HG03439 (cell line): ENCODE measurements around the gene PTPRN2.

Experiments used
- ATAC-seq: cut with Tn5 transposase; IDR thresholded peaks from one replicate; pipeline ENCODE4 v1.9.1; 2021; ENCODE audit warnings: mild to moderate bottlenecking, moderate library complexity; ENCODE audit not compliant: unreplicated experiment

Gene PTPRN2

DNA sequence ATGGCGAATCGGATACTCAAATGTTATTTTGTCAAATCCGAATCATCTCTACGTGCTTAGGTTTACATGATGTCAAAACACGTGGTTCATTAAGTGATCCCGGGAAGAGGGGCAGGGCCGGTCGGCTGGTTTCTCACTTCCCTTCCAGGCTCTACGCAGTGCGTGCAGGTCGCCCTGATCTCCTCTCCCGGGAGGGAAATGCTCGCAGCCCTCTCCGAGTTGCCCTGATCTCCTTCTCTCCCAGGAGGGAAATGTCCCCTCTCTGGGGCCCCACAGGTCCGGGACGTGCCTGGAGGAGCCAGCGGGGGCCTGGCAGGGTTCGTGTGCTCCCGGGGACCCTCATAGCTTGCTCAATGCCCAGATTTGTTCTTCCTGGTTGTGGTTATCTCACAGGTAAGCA, 1048.1 kb downstream of the PTPRN2 start:
- no peak for ATAC-seq

- ATAC-seq, result no peak
Observed at GRCh38 chr7:157538735-157539134, 1048.9 kb downstream of the PTPRN2 start.

DNA sequence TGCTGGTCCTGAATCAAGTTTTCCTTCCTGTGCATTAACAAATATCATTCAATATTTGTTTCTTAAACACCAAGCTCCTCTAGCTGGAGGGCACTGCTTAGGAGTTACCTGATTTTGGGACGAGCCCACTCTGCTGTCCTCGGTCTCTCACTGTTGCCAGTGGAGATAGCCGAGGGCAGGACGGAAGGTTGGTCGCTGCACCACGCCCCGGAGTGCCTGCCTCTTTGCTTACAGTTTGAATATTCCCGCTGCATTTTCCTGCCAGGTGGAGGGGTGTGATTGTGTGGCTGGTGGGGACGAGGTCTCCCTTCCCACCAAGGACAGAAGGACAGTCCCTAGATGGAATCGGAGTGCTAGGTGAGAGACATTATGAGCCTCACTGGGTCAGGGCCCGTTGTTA, 1049.3 kb downstream of the PTPRN2 start:
- no peak for ATAC-seq

DNA sequence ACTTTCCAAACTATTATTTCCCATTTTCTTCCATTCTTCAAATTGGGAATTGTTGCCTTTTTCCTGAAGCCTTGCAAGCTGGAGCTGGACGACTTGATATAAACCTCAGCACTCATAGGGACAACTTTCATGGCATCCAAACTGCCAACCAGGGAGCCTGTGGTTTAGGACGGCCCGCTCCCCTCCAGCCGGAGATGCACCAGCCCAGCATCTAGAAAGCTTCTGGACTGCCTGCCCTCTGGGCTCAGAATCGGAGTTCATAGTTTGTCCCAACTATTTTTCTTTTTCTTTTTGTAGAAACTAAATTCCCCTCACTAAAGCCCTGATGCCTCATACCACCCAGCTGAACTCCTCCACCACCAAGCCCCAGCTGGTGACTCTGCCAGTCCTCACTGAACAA, 1050.6 kb downstream of the PTPRN2 start:
- ATAC-seq, result no peak

- ATAC-seq, result no peak
Observed at GRCh38 chr7:157532068-157532467, 1055.6 kb downstream of the PTPRN2 start.

DNA sequence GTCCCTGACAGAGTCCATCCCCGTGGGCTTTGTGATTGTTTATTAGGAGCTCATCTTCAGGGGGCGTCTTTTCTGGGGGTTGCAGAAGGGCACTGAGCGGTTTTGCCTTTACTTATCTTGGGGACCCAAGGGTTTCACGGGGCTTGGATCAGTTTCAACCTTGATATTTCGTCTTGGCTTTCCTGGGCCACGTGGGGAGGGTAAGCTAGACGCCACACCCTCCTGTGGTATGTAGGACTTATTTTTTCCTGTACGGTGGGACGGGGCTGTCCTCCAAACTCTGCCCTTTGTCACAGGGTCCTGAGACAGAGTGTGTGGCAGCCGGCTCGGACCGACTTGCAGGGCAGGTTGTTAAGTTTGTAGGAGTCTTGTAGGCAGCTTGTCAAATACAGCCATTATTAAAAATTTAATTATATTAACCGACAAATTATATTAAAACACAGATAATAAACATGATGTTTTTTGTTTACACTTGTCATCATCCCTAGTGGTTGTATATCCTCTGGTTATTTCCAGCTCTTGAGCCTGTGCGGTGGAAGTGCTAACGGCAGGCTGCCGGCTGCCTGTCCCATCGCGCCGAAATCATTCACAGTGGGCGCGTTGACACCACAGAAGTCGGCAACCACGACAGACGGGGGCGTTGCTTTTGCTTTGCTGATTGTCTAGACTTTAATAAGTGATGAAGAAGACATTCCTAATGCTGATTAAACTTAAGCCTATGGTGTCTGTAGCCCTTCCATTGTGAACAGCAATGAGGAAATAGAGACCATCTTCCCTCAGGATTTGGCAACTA, 1057.7 kb downstream of the PTPRN2 start:
- ATAC-seq, result no peak

DNA sequence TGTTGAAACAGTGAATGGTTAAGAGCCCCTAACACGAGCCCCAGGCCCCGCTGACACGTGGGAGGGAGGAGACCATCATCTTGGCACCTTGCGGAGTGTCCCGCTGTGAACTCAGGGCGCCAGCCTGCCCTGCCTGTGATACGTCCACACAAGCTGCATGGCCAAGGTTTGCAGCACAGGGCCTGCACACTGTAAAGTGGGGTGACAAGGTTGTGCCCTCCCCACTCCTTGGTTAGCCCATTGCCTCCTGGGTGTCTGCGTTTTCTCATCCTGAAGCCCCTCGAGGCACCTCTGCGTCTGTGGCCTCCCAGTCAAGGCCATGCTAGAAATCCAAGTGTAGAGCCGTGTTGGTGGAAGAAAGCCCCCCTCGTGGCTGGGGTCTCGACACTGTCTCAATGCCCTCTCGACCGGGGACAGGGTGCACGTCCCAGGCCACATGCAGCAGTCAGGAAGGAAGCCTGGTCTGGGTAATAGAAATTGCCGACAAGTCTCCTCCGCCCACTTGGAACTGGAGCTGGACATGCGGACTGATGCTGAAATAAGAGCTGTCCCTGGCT, 1058.8 kb downstream of the PTPRN2 start:
- ATAC-seq, result no peak

DNA sequence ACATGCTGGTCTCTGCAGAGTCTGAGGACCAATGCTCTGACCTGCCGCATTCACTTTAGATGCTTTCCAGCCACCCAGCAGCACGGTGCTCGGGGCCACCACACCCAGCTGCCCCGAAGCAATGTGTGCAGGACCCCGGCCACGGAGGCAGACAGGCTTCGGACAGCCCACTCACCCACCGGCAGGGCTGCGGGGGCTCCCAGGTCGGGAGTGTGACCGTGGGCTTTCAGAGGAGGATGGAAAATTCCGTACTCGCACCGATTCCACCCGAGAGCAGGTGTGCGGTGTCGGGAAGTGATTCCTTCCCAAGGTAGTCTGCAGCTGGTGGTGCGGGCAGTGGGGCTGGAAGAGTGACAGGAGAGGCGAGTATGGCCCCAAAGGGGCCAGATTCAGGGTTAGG, 1059.9 kb downstream of the PTPRN2 start:
- ATAC-seq, result no peak

GRCh38 chr7:157526913-157527634, 1060.5 kb downstream of the PTPRN2 start:
- no peak for ATAC-seq

- ATAC-seq, result no peak
Observed at GRCh38 chr7:157526005-157526912, 1061.4 kb downstream of the PTPRN2 start.

GRCh38 chr7:157525491-157525915, 1062.1 kb downstream of the PTPRN2 start:
- ATAC-seq, result no peak

- no peak for ATAC-seq
Observed at GRCh38 chr7:157524731-157525130, 1062.9 kb downstream of the PTPRN2 start.

DNA sequence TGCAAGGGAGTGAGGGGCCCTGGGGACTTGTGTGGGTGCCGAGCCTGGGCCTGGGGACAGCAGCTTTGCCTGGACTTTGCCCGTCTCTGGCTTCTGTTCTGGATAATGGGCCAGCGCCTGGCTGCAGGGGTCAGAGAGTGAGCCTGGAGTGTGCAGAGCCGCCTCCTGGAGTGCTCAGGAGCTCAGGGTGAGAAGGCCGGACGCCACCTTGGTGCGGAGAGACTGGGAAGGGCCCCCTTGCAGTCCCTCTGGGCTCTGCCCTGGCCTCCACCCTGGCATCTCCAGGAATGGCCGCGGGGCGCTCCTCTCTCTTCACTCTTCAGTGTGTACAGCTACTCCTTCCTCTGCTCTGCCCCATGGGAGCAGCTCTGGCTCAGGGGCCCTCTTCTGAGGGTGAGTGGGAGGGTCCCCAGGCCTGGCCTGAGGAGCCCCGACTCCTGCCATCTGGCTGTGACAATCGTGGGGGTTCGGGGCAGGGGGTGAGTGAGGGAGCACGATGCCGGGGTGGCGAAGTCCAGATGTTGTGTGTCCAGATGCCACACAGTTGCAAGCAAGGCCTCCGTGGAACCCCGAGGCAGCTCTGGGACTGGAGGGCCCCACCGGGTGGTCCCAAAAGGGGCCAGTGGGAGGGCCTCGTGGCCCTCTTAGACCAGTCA, 1063.7 kb downstream of the PTPRN2 start:
- ATAC-seq, result no peak

DNA sequence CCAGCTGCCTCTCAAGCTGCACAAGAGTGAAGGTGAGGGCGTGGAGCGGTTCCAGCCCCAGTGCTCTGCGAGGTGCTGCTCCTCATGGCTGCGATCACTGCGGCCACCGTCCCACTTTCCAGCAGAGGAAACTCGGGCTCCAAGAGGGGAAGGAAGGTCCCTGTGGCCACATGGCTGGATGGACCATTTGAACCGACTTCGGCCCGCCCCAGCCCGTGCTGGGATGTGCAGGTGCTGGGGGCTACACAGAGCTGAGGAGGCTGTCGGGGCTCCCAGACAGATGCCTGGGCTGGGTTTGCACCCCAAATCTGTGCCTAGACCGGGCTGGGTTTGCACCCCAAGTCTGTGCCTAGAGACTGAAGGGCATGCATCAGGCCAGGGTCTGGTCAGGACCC, 1064.3 kb downstream of the PTPRN2 start:
- no peak for ATAC-seq

DNA sequence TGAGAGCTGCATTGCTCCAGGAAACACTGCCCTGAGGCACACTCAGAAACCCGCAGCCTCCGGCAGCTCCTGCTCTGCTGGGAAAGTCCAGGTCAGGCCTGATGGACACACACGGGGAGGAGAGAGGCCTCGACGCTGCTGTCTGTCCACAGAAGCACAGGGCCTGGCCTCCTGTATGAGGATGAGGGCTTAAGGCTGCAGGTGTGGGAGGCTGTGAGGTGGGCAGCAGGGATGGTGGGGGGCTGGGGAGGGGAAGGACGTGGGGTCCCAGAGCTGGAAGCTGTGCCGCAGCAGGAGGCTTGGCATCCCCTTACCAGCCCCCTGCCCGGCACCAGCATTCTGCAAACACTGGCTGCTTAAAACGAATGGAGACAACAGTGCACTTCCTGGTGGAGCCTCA, 1064.7 kb downstream of the PTPRN2 start:
- no peak for ATAC-seq

DNA sequence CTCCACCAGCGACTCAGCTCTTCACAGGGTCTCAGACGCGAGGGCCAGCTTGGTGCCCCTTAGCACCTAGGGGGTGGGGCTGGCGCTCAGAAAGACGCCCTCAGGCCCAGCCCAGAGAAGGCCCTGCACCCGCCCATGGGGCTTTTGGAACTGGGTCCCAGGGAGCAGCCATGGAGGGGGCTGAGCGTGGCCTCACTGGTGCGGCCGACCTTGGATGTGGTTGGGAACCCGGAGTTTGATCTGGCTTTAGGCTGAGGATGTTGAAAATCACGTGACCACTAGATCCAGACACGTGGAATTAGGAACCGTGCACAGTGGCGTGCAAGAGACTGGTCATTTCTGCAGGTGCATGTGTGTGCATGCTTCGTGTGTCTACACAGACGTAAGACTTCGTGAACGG, 1065.4 kb downstream of the PTPRN2 start:
- ATAC-seq, result no peak

DNA sequence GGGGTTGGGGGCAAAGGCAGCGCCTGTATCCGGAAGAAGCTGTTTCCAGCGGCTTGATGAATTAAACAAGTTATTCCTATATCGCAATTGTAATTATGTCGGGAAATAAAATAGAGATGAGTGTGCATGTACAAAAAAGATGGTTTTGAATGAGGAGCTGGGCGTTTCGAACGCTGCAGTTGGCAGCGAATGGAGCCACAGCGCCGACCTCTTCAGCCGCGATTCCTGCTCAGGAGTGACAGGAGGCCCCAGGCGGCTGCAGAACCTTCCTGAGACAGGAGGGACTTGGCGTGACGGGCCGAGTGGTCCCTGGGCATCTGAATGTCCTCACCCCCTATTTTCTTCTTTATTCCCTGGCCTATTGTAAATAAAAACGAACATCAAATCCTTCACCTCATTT, 1065.9 kb downstream of the PTPRN2 start:
- ATAC-seq, result no peak

DNA sequence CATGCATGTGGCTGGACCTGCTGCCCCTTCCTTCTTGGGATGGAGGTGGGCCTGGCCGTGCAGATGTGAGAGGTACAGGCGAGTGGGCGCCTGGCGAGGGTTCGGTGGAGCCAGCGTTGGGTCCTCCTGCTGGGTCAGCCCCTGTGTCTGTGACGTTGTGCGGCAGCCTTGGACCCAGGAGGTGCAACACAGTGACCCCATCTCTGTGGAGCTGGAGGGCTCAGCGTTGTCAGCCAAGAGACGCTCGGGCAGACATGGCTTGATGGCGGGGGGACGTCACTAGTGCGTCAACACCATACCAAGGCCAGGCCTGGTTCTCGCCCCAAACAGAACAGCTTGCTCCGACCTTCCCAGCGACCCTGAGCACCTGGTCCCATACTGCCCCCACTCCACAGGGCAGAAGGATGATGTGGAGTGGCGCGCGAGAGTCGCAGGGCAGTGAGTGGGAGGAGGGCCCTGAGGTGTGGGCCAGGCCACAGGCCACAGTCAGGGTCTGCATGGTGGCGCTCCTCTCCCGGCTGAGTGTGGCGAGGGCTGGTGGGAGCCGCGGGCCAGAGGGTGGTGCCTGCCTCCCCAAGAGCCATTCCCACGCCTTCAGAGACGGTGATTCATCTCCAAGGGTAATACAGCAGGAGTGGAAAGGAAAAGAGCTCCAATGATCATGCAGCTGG, 1066.4 kb downstream of the PTPRN2 start:
- ATAC-seq, result no peak

GRCh38 chr7:157520249-157520648, 1067.4 kb downstream of the PTPRN2 start:
- ATAC-seq, result no peak

GRCh38 chr7:157519798-157520244, 1067.8 kb downstream of the PTPRN2 start:
- ATAC-seq, result no peak
